ENCODE results near the gene ASS1. TPM values are rescaled to one million over a fixed set of nuclear protein-coding genes. Genes with fewer than 3 reads are reported as not detected.

ASS1 gene
- total and polyA plus RNA-seq, 2 donors (not counting 1 experiment from before 2014, with no cell fraction given): 0.30 to 0.44 TPM

DNA sequence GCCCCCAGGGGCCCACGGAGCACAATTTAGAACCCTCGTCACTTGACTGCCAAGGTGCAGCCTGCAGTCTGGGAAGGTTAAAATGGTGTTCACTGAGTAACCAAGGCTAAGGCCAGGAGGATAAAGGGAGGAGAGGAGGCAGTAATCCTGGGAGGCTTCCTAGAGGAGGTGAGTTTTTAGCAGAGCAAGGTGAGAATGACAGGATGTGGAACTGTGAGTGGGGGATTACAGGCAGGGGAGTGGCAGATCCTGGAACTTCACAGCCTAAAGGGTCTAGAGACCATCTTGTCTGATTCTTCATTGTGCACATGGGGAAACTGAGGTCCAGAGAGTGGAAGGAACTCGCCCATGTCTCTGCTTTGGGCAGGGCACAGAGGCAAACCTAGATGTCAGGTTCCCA is 42.5 kb upstream of the ASS1 start:
- 76% methylated on average over 2 of the region's 3 CpGs for WGBS (ENCODE audit: insufficient coverage)
- Histone ChIP-seq H3K9me3 (ENCODE audit: control extremely low read depth in 1 of 3, control insufficient read depth in 2 of 3, insufficient read depth in 1 of 3, low read length in 2 of 3) (no peaks in the 10 kb centered on the region), H4K20me1 (ENCODE audit: control insufficient read depth, insufficient read depth, low read length, poor library complexity, severe bottlenecking) (no peaks in the 10 kb centered on the region), H3K4me1 (ENCODE audit: control insufficient read depth in 2 of 2, insufficient read depth in 2 of 2, low read length in 2 of 2) (no peaks in the 10 kb centered on the region), H3K4me3 (ENCODE audit: control extremely low read depth in 1 of 5, extremely low read depth in 1 of 5, insufficient read depth in 1 of 5, low read depth in 2 of 5, low read length in 4 of 5) (no peak overlapping the region), H3K27me3 (replicated peaks in 1 of 4; ENCODE audit: control extremely low read depth in 1 of 4, control insufficient read depth in 3 of 4, insufficient read depth in 4 of 4, low read length in 3 of 4) (no peaks in the 10 kb centered on the region), H3K9ac (ENCODE audit: low read length) (no peak overlapping the region), H3K27ac (ENCODE audit: low read length in 2 of 2) (no peak overlapping the region), H3K79me2 (ENCODE audit: control insufficient read depth, insufficient read depth, low read length) (no peaks in the 10 kb centered on the region), H2AFZ (ENCODE audit: insufficient read depth, low read depth, low read length, poor library complexity, severe bottlenecking) (no peak overlapping the region), H3K36me3 (replicated peaks in 1 of 2; ENCODE audit: control extremely low read depth in 1 of 2, control insufficient read depth in 1 of 2, extremely low read depth in 1 of 2, insufficient read depth in 2 of 2, low read length in 1 of 2) (no peaks in the 10 kb centered on the region), H3K4me2 (replicated peaks; ENCODE audit: low read depth, low read length, poor library complexity, severe bottlenecking) (no peak overlapping the region)
- Mint-ChIP-seq H3K9me3 (ENCODE audit: insufficient read depth) (no peaks in the 10 kb centered on the region), H3K27ac (no peak overlapping the region), H3K4me1 (no peaks in the 10 kb centered on the region), H3K4me3 (no peak overlapping the region), H3K27me3 (peaks cover 5% of the 10 kb centered on the region)
- ChIA-PET CTCF (no interaction called here), POLR2A (no interaction called here)
- TF ChIP-seq EZH2 (IDR thresholded peaks at IDR 0.05; ENCODE audit: borderline replicate concordance, insufficient read depth, low read depth, low read length, poor library complexity, severe bottlenecking): no peak
- TF ChIP-seq, protein P1, sequence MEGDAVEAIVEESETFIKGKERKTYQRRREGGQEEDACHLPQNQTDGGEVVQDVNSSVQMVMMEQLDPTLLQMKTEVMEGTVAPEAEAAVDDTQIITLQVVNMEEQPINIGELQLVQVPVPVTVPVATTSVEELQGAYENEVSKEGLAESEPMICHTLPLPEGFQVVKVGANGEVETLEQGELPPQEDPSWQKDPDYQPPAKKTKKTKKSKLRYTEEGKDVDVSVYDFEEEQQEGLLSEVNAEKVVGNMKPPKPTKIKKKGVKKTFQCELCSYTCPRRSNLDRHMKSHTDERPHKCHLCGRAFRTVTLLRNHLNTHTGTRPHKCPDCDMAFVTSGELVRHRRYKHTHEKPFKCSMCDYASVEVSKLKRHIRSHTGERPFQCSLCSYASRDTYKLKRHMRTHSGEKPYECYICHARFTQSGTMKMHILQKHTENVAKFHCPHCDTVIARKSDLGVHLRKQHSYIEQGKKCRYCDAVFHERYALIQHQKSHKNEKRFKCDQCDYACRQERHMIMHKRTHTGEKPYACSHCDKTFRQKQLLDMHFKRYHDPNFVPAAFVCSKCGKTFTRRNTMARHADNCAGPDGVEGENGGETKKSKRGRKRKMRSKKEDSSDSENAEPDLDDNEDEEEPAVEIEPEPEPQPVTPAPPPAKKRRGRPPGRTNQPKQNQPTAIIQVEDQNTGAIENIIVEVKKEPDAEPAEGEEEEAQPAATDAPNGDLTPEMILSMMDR (IDR thresholded peaks at IDR 0.05): no peak
- intact Hi-C loops (cut with micrococcal nuclease): no loop called here
- DNase-seq (no peak), ATAC-seq (ENCODE audit: low read depth) (no peak)

DNA sequence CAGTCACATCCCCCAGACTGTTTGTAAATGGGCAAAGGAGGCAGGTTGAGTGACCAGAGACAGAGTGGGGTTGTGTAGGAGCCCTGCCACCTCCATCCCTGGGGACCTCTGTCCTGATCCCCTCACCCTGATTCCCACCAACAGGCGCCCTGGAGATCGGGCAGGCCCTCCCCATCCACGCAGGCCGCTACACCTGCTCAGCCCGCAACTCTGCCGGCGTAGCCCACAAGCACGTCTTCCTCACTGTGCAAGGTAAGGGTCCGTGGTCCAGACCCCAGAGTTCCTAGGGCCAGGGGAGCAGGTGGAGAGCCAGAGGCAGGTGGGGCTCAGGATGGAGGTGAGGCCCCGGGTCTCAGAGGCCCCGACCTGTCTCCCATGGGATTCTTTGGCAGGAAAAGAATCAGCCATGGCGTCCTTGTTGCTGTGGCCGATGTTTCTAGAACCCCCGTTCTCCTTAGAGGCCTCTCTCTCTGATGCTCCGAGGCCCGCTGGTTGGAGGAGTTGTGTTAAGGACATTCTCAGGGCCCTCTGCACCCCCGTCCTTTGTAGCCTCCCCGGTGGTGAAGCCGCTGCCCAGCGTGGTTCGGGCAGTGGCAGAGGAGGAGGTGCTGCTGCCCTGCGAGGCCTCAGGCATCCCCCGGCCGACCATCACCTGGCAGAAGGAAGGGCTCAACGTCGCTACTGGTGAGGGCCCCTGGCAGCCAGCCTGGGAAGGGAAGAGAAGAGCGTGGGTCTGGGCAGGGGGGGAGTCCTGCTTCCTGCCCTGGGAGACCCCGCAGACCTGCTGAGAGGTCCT is 41.9 kb upstream of the ASS1 start:
- Histone ChIP-seq H3K79me2 (ENCODE audit: control insufficient read depth, insufficient read depth, low read length) (no peaks in the 10 kb centered on the region), H3K9me3 (ENCODE audit: control extremely low read depth in 1 of 3, control insufficient read depth in 2 of 3, insufficient read depth in 1 of 3, low read length in 2 of 3) (peaks cover 0 to 1% (median 0%) of the 10 kb centered on the region in 3 donors), H3K9ac (ENCODE audit: low read length) (no peak overlapping the region), H3K4me2 (replicated peaks; ENCODE audit: low read depth, low read length, poor library complexity, severe bottlenecking) (no peak overlapping the region), H3K4me3 (ENCODE audit: control extremely low read depth in 1 of 5, extremely low read depth in 1 of 5, insufficient read depth in 1 of 5, low read depth in 2 of 5, low read length in 4 of 5) (no peak overlapping the region), H3K36me3 (replicated peaks in 1 of 2; ENCODE audit: control extremely low read depth in 1 of 2, control insufficient read depth in 1 of 2, extremely low read depth in 1 of 2, insufficient read depth in 2 of 2, low read length in 1 of 2) (no peaks in the 10 kb centered on the region), H3K27ac (ENCODE audit: low read length in 2 of 2) (no peak overlapping the region), H3K4me1 (ENCODE audit: control insufficient read depth in 2 of 2, insufficient read depth in 2 of 2, low read length in 2 of 2) (no peaks in the 10 kb centered on the region), H4K20me1 (ENCODE audit: control insufficient read depth, insufficient read depth, low read length, poor library complexity, severe bottlenecking) (no peaks in the 10 kb centered on the region), H3K27me3 (replicated peaks in 1 of 4; ENCODE audit: control extremely low read depth in 1 of 4, control insufficient read depth in 3 of 4, insufficient read depth in 4 of 4, low read length in 3 of 4) (no peaks in the 10 kb centered on the region), H2AFZ (ENCODE audit: insufficient read depth, low read depth, low read length, poor library complexity, severe bottlenecking) (no peak overlapping the region)
- peaks cover 5% of the 10 kb centered on the region for H3K27me3 Mint-ChIP-seq
- ATAC-seq (ENCODE audit: low read depth) (no peak), DNase-seq (no peak)
- WGBS (ENCODE audit: insufficient coverage): 84% methylated on average over 25 of the region's 28 CpGs
- POLR2A ChIA-PET: no interaction called here
- H3K9me3 Mint-ChIP-seq (ENCODE audit: insufficient read depth): no peaks in the 10 kb centered on the region
- H3K4me3 Mint-ChIP-seq: no peak overlapping the region
- TF ChIP-seq EZH2 (IDR thresholded peaks at IDR 0.05; ENCODE audit: borderline replicate concordance, insufficient read depth, low read depth, low read length, poor library complexity, severe bottlenecking): no peak
- TF ChIP-seq, protein P1 (IDR thresholded peaks at IDR 0.05): no peak
- H3K27ac Mint-ChIP-seq: no peak overlapping the region
- H3K4me1 Mint-ChIP-seq: no peaks in the 10 kb centered on the region
- CTCF ChIA-PET: no interaction called here
- intact Hi-C loops (cut with micrococcal nuclease): no loop called here
